Activated T-cell treated with anti-CD3 and anti-CD28 coated beads for 1 hour (primary cell): ENCODE results near the gene SRGAP1.

ENCODE experiments used
- DNase-seq: peaks from one replicate; pipeline ENCODE4 v3.0.0-alpha.2; 2020; ENCODE audit warnings: low read depth

The SRGAP1 gene

GRCh38 chr12:63966606-63966975 is 122.1 kb downstream of the SRGAP1 start:
- DNase-seq = no peak

- no peak for DNase-seq
Observed at GRCh38 chr12:63967358-63968145, 123.1 kb downstream of the SRGAP1 start.

GRCh38 chr12:63968673-63969072 is 124.2 kb downstream of the SRGAP1 start:
- no peak for DNase-seq

- no peak for DNase-seq
Observed at GRCh38 chr12:63976902-63977395, 132.4 kb downstream of the SRGAP1 start.

GRCh38 chr12:63977441-63977840 is 132.9 kb downstream of the SRGAP1 start:
- DNase-seq = no peak

GRCh38 chr12:63978519-63978918 is 134.0 kb downstream of the SRGAP1 start:
- no peak for DNase-seq

- no peak for DNase-seq
Observed at GRCh38 chr12:63980211-63980610, 135.7 kb downstream of the SRGAP1 start.

GRCh38 chr12:63981343-63981742 is 136.8 kb downstream of the SRGAP1 start:
- no peak for DNase-seq

GRCh38 chr12:63982604-63983295 is 138.2 kb downstream of the SRGAP1 start:
- DNase-seq = no peak

- no peak for DNase-seq
Observed at GRCh38 chr12:63985456-63985855, 141.0 kb downstream of the SRGAP1 start.

- DNase-seq = no peak
Observed at GRCh38 chr12:63985945-63986344, 141.4 kb downstream of the SRGAP1 start.

- DNase-seq = no peak
Observed at GRCh38 chr12:63989301-63989845, 144.9 kb downstream of the SRGAP1 start.

GRCh38 chr12:63990828-63991547 is 146.5 kb downstream of the SRGAP1 start:
- no peak for DNase-seq

- no peak for DNase-seq
Observed at GRCh38 chr12:63994704-63995103, 150.2 kb downstream of the SRGAP1 start.

GRCh38 chr12:63995512-63995911 is 151.0 kb downstream of the SRGAP1 start:
- DNase-seq = no peak

GRCh38 chr12:63996556-63996955 is 152.1 kb downstream of the SRGAP1 start:
- DNase-seq = no peak

- no peak for DNase-seq
Observed at GRCh38 chr12:63997198-63997597, 152.7 kb downstream of the SRGAP1 start.

GRCh38 chr12:63998584-63998983 is 154.1 kb downstream of the SRGAP1 start:
- DNase-seq = no peak

GRCh38 chr12:63999853-64000252 is 155.4 kb downstream of the SRGAP1 start:
- no peak for DNase-seq

GRCh38 chr12:64001439-64001838 is 156.9 kb downstream of the SRGAP1 start:
- no peak for DNase-seq

- DNase-seq = no peak
Observed at GRCh38 chr12:64004641-64005040, 160.1 kb downstream of the SRGAP1 start.

- DNase-seq = no peak
Observed at GRCh38 chr12:64006211-64006825, 161.8 kb downstream of the SRGAP1 start.
